NCI-H526 (cell line): ENCODE data around the gene IGSF21.
"Not testable (repeated sequence)": the region's sequence is repeated elsewhere in the genome, so short reads cannot be mapped to it uniquely, and the experiment has no call there.

Experiments used
- DNase-seq, 2 experiments: peaks; one replicate each; lab custom pipeline; 2025; lab: John Stamatoyannopoulos, UW

IGSF21 gene

GRCh38 chr1:18354612-18355011 lies 247.0 kb downstream of the IGSF21 start:
- DNase-seq, result no peak

- DNase-seq, result no peak
These were observed 250.1 kb downstream of the IGSF21 start for GRCh38 chr1:18357622-18358230.

GRCh38 chr1:18358600-18358999 lies 251.0 kb downstream of the IGSF21 start:
- DNase-seq, result no peak

- no peak for DNase-seq
These were observed 252.7 kb downstream of the IGSF21 start for GRCh38 chr1:18360251-18360650.

- no peak for DNase-seq
These were observed 254.6 kb downstream of the IGSF21 start for GRCh38 chr1:18362150-18362549.

- DNase-seq, result no peak
These were observed 255.8 kb downstream of the IGSF21 start for GRCh38 chr1:18363436-18363835.

- no peak for DNase-seq
These were observed 257.6 kb downstream of the IGSF21 start for GRCh38 chr1:18365099-18365705.

GRCh38 chr1:18372505-18372904 lies 264.9 kb downstream of the IGSF21 start:
- DNase-seq, result not testable (repeated sequence)

GRCh38 chr1:18373151-18373550 lies 265.6 kb downstream of the IGSF21 start:
- no peak for DNase-seq

- peak in 1 of 2 experiments; percentile 44 for DNase-seq
These were observed 266.4 kb downstream of the IGSF21 start for GRCh38 chr1:18373882-18374493.

GRCh38 chr1:18376661-18377060 lies 269.1 kb downstream of the IGSF21 start:
- no peak for DNase-seq

- no peak for DNase-seq
These were observed 272.7 kb downstream of the IGSF21 start for GRCh38 chr1:18380288-18380687.

GRCh38 chr1:18384059-18384458 lies 276.5 kb downstream of the IGSF21 start:
- DNase-seq, result no peak

GRCh38 chr1:18384471-18384870 lies 276.9 kb downstream of the IGSF21 start:
- DNase-seq, result peak in 1 of 2 experiments; percentile 68

- DNase-seq, result peak; percentile 69 to 74
These were observed 277.7 kb downstream of the IGSF21 start for GRCh38 chr1:18385239-18385790.

- DNase-seq, result no peak
These were observed 279.0 kb downstream of the IGSF21 start for GRCh38 chr1:18386591-18386990.

GRCh38 chr1:18387307-18387706 lies 279.7 kb downstream of the IGSF21 start:
- peak; percentile 94 to 96 for DNase-seq

GRCh38 chr1:18390953-18391352 lies 283.4 kb downstream of the IGSF21 start:
- peak in 1 of 2 experiments; percentile 65 for DNase-seq

- no peak for DNase-seq
These were observed 287.1 kb downstream of the IGSF21 start for GRCh38 chr1:18394563-18395156.

GRCh38 chr1:18396247-18396980 lies 288.8 kb downstream of the IGSF21 start:
- DNase-seq, result no peak

GRCh38 chr1:18397641-18398040 lies 290.0 kb downstream of the IGSF21 start:
- DNase-seq, result no peak
